GOT3 (cell line): ENCODE results near the gene MT1B.
"Not testable (repeated sequence)": the region's sequence is repeated elsewhere in the genome, so short reads cannot be mapped to it uniquely, and the experiment has no call there.

Experiments used
- DNase-seq: peaks from one replicate; lab custom pipeline; 2025; ENCODE audit warnings: mixed read lengths; lab: John Stamatoyannopoulos, UW

Gene MT1B

DNA sequence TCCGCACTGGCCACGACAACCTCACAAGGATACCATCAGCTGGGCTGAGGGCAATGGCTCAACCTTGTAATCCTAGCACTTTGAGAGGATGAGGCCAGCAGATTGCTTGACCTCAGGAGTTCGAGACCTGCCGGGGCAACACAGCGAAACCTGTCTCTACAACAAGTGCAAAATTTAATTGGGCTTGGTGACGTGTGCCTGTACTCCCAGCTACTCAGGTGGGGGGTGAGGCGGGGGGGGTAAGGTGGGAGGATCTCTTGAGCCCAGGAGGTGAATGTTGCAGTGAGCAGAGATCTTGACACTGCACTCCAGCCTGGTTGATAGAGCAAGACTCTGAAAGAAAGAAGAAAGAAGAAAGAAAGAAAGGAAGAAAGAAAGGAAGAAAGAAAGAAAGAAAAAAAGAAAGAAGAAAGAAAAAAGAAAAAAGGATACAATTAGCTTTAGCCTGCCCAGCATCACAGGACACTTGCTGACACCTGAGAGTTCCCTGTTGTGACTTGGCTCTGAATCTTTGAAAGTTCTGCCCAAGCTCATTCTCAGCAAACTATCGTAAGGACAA lies 31.3 kb upstream of the MT1B start:
- DNase-seq: no peak

DNA sequence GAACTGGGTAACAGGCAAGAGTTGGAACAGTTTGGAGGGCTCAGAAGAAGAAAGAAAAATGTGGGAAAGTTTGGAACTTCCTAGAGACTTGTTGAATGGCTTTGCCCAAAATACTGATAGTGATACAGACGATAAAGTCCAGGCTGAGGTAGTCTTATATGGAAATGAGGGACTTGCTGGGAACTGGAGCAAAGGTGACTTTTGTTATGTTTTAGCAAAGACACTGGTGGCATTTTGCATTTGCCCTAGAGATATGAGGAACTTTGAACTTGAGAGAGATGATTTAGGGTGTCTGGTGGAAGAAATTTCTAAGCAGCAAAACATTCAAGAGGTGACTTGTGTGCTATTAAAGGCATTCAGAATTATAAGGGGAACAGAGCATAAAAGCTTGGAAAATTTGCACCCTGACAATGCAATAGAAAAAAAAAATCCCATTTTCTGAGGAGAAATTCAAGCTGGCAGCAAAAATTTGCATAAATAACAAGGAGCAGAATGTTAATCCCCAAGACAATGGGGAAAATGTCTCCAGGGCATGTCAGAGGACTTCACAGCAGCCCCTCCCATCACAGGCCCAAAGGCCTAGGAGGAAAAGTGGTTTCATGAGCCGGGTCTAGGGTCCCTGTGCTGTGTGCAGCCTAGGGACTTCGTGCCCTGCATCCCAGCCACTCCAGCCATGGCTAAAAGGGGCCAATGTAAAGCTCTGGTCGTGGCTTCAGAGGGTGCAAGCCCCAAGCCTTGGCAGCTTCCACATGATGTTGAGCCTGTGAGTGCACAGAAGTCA lies 29.8 kb upstream of the MT1B start:
- not testable (repeated sequence) for DNase-seq

DNA sequence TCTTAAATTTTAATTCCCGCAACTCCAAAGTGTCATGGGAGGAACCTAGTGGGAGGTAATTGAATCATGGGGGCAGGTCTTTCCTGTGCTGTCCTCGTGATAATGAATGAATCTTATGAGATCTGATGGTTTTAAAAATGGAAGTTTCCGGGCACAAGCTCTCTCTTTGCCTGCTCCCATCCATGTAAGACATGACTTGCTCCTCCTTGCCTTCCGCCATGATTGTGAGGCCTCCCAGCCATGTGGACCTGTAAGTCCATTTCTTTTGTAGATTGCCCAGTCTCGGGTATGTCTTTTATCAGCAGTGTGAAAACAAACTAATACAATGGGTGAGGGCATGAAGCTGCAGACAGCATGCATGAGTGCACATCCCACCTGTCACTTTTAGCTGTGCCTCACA lies 28.5 kb upstream of the MT1B start:
- DNase-seq: not testable (repeated sequence)

DNA sequence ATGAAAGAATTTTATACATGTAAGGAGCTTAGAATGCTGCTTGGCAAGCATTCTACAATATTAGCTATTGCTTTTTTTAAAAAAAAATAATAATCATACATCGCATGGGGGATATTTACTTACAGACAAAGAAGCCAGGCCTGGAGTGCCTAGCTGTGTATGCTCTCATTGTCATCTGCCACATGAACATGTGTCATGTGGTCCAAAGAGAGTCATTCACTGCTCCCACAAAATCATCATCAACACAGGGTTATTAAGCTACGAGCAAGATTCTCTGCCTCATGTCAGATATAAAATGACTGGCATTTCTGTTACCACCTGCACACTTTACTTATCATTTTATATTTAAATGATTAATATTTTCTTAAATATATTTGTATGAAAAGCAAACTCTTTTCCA lies 28.0 kb upstream of the MT1B start:
- DNase-seq: no peak

DNA sequence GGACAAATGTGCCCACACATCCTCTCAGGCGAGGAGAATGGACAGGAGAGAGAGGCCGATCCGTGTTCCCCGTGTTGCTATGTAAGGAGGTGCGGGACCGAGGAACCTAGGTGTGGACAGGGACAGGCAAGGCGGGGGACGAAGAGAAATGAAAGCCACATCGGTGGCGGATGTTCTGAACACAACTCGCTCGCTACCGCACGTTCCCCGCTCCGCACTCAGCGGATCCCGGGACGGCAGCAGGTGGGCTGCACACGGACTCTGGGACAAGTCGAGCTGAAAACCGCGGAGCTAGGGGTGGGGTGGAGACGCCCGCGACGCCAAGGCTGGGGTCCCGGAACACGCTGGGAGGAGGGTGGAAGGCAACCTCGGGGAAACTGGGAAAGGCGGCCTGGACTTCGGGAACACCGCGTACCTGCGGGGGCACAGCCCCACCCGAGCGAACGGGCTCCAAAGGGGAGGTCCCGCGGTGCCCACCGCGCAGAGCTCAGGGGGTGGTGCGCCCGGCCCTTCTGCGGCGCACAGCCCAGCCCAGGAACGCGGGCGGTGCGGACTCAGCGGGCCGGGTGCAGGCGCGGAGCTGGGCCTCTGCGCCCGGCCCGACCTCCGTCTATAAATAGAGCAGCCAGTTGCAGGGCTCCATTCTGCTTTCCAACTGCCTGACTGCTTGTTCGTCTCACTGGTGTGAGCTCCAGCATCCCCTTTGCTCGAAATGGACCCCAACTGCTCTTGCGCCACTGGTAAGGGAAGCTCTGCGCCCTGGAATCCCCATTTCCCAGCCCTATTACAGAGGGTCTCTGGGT lies 26.3 kb upstream of the MT1B start, which contains the start of gene MT1E:
TSS of gene MT1E (plus strand) at position 642 of the 803 bp plus-strand sequence. CDS start at position 713, 71 bp downstream.
- DNase-seq: peak; percentile 65

DNA sequence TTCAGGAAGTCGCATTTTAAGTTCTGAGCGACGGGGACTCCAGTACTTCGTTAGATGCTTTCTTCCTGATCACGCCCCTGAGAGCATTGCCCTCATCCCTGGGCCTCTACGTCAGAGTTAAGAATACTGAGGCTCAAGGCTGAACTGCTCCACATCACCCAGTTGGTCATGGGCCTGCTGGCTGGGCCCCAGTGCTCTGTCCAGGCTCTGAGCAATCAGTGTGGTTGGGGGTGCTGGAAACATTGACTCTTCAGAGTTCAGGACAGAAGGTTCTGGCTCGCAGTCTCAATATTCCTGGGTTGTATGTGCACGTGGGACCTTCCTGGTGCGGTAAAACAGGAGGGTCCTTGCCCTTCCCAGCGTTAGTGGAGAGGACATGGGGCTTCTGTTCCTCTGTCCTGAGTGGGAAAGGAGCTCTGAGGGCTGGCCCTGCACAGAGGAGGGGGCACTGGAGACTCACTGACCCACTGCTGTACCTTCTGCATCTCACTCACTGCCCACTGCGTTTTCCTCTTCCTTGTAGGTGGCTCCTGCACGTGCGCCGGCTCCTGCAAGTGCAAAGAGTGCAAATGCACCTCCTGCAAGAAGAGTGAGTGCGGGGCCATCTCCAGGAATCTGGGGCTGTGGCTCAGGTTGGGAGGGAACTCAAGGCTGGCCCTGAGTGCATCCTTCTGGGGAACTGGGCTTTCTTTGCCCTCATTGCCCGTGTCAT lies 25.6 kb upstream of the MT1B start:
- DNase-seq: peak; percentile 65

DNA sequence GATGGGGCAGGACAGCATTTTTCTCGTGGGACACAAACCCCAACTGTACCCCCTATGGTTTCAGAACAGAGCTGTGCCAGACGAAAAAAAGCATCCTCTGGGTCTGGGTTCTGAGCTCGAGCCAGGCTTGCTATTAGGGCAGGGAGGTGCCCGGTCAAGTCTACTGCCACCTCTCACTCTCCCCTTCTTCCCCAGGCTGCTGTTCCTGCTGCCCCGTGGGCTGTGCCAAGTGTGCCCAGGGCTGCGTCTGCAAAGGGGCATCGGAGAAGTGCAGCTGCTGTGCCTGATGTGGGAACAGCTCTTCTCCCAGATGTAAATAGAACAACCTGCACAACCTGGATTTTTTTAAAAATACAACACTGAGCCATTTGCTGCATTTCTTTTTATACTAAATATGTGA lies 25.0 kb upstream of the MT1B start:
- DNase-seq: no peak

DNA sequence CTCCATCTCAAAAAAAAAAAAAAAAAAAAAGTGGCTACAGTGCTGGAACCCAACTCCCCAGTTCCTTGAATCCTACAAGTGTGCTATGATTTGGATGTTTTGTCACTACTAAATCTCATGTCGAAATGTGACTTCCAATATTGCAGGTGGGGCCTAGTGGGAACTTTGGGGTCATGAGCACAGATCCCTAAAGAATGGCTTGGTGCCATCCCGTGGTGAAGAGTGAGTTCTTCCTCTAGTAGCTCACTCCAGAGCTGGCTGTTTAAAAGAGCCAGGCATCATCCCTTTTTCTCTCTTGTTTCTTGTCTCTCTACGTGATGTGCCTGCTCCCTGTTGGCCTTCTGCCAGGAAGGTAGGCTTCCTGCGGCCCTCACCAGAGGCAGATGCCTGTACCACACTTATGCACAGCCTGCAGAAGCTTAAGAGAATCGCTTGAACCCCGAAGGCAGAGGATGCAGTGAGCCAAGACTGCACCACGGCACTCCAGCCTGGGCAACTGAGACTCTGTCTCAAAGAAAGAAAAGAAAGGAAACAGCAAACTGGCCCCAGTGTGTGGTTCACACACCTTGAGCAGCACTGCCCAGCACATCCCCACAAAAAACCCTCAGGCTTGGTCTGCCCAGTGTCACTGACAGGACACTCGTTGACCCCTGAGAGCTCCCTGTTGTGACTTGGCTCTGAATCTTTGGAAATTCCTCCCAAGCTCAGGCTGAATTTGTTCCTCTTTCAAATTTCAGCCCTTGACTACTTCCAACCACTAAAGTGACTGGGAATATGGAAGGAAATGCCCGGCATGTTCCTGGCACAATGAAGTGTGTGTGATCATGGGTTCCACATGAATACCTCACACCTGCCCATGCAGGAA lies 23.0 kb upstream of the MT1B start:
- no peak for DNase-seq

DNA sequence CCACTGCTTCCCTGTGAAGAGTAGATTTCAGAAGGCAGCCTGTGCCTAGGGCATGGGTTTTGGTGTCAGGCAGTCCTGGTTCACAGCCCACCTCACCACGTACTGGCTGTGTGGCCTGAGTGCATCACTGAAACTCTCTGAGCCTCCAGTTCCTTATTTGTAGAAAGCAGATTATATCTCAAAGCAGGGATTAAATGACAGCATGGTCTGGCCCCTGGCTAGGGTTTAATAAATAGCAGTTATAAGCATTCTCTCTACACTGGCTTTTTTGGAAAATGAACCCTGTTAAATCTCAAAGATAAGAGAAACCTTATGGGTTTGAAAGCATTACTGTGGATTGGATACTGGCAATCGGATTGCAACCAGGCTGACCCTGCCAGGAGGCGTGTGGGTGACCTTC lies 22.2 kb upstream of the MT1B start:
- no peak for DNase-seq

DNA sequence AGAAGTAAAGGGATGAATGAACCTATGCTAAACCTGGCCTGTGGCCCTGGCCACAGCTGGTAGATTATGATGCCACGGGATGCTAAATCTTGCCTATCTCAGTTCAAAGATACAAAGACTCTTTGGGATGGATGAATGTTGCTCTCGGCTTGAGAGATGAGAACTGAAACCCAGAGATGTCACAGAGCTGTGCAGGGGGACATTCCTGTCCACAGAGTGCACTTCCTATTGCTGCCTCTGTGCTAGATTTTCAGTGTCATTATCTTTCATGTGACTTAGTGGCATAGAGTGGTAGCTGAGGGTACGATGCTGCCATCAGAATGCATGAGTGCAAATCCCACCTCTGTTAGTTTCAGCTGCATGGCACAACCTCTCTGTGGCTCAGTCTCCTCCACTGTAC lies 21.6 kb upstream of the MT1B start:
- DNase-seq: no peak

DNA sequence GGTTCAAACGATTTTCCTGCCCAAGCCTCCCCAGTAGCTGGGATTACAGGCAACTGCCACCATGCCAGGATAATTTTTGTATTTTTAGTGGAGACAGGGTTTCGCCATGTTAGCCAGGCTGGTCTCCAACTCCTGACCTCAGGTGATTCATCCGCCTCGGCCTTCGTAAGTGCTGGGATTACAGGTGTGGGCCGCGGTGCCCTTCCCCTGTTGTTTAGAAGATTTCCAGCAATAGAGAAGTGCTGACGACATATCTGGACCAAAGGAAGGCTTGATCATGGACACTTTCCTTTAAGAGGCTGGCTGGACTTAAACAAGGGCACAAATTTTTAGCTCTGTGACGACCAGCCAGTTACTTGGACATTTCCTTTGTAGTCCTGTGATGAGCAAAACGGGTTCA lies 20.5 kb upstream of the MT1B start:
- DNase-seq: no peak

DNA sequence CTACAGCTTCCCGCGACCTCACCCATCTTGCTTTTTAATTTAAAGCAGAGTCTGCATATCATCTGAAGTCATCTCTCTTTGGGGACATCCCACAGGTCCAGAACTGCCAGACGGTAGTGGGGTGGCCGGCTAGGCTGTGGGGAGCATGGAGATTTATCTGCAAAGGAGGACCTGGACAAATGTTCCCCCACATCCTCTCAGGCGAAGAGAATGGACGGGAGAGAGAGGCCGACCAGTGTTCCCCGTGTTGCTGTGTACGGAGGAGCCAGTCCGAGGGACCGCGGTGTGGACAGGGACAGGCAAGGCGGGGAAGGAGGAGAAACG lies 19.9 kb upstream of the MT1B start:
- no peak for DNase-seq

DNA sequence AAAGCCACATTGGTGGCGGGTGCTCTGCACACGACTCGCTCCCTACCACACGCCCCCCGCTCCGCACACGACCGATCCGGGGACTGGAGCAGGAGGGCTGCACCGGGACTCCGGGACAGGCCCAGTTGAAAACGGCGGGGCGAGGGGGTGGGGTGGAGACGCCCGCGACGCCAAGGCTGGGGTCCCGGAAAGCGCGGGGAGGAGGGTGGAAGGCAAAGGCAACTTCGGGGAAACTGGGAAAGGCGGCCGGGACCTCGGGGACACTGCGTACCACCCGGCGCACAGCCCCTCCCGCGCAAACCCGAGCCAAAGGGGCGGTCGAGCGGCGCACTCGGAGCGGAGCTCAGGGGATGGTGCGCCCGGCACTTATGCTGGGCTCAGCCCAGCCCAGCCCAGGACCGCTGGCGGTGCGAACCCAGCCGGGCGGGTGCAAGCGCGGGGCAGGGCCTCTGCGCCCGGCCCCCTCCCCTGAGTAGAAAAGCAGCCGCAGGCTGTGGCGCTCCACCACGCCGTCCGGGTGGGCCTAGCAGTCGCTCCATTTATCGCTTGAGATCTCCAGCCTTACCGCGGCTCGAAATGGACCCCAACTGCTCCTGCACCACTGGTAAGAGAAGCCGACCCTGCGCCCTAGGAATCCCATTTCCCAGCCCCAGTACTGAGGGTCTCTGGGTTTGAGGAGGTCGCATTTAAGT lies 19.4 kb upstream of the MT1B start, which contains the start of gene MT1M:
TSS of gene MT1M (plus strand) at position 504 of the 692 bp plus-strand sequence. CDS start at position 577, 73 bp downstream.
- no peak for DNase-seq

DNA sequence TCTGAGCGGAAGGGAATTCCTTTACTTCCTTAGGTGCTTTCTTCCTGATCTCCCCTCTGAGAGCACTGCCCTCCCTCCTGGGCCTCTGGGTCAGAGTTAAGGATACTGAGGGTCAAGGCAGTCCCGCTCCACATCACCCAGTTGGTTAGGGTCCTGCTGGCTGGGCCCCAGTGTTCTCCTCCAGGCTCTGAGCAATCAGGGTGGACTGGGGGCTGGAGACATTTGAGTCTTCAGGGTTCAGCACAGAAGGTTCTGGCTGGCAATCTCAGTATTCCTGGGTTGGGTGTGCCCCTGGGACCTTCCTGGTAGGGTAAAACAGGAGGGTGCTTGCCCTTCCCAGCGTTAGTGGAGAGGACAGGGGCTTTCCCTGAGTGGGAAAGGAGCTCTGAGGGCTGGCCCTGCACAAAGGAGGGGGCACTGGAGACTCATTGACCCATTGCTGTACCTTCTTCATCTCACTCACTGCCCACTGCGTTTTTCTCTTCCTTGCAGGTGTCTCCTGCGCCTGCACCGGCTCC lies 18.8 kb upstream of the MT1B start:
- DNase-seq: no peak

DNA sequence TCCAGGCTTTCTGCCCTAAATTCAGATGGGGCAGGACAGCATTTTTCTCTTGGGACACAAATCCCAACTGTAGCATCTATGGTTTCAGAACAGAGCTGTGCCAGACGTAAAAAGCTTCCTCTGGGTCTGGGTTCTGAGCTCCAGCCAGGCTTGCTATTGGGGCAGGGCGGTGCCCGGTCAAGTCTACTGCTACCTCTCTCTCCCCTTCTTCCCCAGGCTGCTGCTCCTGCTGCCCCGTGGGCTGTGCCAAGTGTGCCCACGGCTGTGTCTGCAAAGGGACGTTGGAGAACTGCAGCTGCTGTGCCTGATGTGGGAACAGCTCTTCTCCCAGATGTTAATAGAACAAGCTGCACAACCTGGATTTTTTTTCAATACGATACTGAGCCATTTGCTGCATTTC lies 18.2 kb upstream of the MT1B start:
- no peak for DNase-seq

DNA sequence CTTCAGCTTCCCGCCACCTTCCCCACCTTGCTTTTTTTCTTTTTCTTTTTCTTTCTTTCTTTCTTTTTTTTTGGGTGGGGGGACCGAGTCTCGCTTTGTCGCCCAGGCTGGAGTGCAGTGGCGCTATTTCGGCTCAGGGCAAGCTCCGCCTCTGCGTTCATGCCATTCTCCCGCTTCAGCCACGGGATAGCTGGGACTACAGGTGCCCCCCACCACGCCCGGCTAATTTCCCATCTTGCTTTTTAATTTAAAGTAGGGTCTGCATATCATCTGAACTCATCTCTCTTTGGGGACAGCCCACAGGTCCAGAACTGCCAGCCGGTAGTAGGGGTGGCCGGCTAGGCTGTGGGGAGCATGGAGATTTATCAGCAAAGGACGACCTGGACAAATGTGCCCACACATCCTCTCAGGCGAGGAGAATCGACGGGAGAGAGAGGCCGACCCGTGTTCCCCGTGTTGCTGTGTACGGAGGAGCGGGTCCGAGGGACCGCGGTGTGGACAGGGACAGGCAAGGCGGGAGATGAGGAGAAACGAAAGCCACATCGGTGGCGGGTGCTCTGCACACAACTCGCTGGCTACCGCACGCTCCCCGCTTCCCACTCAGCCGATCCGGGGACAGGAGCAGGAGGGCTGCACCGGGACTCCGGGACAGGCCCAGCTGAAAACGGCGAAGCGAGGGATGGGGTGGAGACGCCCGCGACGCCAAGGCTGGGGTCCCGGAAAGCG lies 16.8 kb upstream of the MT1B start:
- DNase-seq: no peak

DNA sequence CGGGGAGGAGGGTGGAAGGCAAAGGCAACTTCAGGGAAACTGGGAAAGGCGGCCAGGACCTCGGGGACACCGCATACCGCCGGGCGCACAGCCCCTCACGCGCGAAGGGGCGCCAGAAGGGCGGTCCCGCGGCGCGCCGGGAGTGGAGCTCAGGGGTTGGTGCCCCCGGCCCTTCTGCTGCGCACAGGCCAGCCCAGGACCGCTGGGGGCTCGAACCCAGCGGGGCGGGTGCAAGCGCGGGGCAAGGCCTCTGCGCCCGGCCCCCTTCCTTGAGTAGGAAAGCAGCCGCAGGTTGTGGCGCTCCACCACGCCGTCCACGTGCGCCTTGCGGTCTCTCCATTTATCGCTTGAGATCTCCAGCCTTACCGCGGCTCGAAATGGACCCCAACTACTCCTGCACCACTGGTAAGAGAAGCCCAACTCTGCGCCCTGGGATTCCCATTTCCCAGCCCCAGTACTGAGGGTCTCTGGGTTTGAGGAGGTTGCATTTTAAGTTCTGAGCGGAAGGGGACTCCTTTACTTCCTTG lies 16.2 kb upstream of the MT1B start:
- no peak for DNase-seq

DNA sequence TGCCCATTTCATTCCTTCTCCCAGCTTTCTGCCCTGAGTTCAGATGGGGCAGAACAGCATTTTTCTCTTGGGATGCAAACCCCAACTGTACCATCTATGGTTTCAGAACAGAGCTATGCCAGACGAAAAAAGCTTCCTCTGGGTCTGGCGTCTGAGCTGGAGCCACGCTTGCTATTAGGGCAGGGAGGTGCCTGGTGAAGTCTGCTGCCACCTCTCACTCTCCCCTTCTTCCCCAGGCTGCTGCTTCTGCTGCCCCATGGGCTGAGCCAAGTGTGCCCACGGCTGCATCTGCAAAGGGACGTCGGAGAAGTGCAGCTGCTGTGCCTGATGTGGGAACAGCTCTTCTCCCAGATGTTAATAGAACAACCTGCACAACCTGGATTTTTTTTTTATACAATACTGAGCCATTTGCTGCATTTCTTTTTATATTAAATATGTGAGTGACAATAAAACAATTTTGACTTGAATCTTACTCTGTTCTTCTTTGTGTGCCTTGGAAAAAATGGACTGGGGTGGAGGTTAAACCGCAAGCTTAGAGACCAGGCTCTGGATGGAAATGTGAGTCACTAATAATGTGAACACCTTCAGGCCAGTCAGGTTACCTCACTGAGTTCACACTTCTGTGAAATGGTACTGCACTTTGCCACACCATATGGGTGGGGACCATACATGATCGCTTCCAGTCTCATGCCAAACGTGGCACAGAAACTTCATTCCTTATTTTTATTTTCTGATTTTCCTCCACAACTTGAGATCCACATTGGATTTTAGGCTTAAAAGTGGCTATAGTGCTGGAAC lies 14.9 kb upstream of the MT1B start:
- DNase-seq: no peak
